Naive thymus-derived CD4-positive, alpha-beta T cell (primary cell): ENCODE results near the gene SUCLG1. TPM values are rescaled to one million over a fixed set of nuclear protein-coding genes. Genes with fewer than 3 reads are reported as not detected.

Source experiments
- ATAC-seq: fragments of 150-1000 bp; cut with Tn5 transposase; 2 replicates; pipeline ENCODE4 v1.10.0; 2021; ENCODE audit warnings: mild to moderate bottlenecking, moderate library complexity
- CTCF ChIA-PET: fragments of 350-600 bp; sonication (Branson Sonifier 250); formaldehyde crosslinking; loops from one replicate; lab custom pipeline; 2021; ENCODE audit warnings: antibody characterized with exemption; lab: Charles Lee
- POLR2A ChIA-PET: fragments of 350-600 bp; sonication (Branson Sonifier 250); formaldehyde crosslinking; loops from one replicate; lab custom pipeline; 2021; ENCODE audit warnings: antibody characterized with exemption, inconsistent platforms; lab: Charles Lee
- DNase-seq, 9 donors: peaks; one replicate each; pipeline versions ENCODE4 v3.0.0 to v3.0.0-alpha.2; 2020 to 2022; ENCODE audit warnings: mixed read lengths in 1 of 9
- H3K27ac ChIP-seq: one replicate; pipeline ENCODE4 v1.7.0; 2013; ENCODE audit warnings: mild to moderate bottlenecking, low read depth, low read length, moderate library complexity
- H3K27me3 ChIP-seq, 2 donors: one replicate each; pipeline ENCODE4 v1.7.0; 2013; ENCODE audit warnings: low read length in 2 of 2, mild to moderate bottlenecking in 2 of 2, moderate library complexity in 2 of 2; ENCODE audit not compliant: control insufficient read depth in 2 of 2, insufficient read depth in 2 of 2
- H3K36me3 ChIP-seq, 3 experiments: 1 replicate in 2 of 3; 2 replicates in 1 of 3; pipeline ENCODE4 v1.7.0; 2013; ENCODE audit warnings: low read length in 3 of 3, mild to moderate bottlenecking in 3 of 3, moderate library complexity in 1 of 3; ENCODE audit not compliant: insufficient read depth in 3 of 3, control insufficient read depth in 2 of 3
- H3K4me1 ChIP-seq, 2 donors: one replicate each; pipeline ENCODE4 v1.7.0; 2013; ENCODE audit warnings: low read length in 2 of 2, mild to moderate bottlenecking in 2 of 2, moderate library complexity in 1 of 2; ENCODE audit not compliant: control insufficient read depth in 2 of 2, insufficient read depth in 2 of 2
- H3K4me3 ChIP-seq: 2 replicates; pipeline ENCODE4 v1.7.0; 2013; ENCODE audit warnings: mild to moderate bottlenecking, low read length
- H3K9me3 ChIP-seq, 3 experiments: 1 replicate in 2 of 3; 2 replicates in 1 of 3; pipeline ENCODE4 v1.7.0; 2013; ENCODE audit warnings: low read length in 3 of 3; ENCODE audit not compliant: control insufficient read depth in 2 of 3
- H3K27ac Mint-ChIP-seq, 9 donors: one replicate each; pipeline ENCODE4 v1.8.0; 2020 to 2022; ENCODE audit warnings: mixed read lengths in 9 of 9, mild to moderate bottlenecking in 8 of 9, moderate library complexity in 5 of 9, inconsistent platforms in 2 of 9
- H3K27me3 Mint-ChIP-seq, 5 donors: one replicate each; pipeline ENCODE4 v1.8.0; 2021 to 2022; ENCODE audit warnings: mixed read lengths in 5 of 5, mild to moderate bottlenecking in 1 of 5
- H3K36me3 Mint-ChIP-seq, 5 donors: one replicate each; pipeline ENCODE4 v1.8.0; 2020 to 2022; ENCODE audit warnings: mixed read lengths in 5 of 5, mild to moderate bottlenecking in 3 of 5, inconsistent platforms in 1 of 5
- H3K4me1 Mint-ChIP-seq, 7 donors: one replicate each; pipeline ENCODE4 v1.8.0; 2020 to 2022; ENCODE audit warnings: mixed read lengths in 7 of 7, mild to moderate bottlenecking in 3 of 7, inconsistent platforms in 1 of 7
- H3K4me3 Mint-ChIP-seq, 10 donors: one replicate each; pipeline ENCODE4 v1.8.0; 2020 to 2022; ENCODE audit warnings: mild to moderate bottlenecking in 10 of 10, mixed read lengths in 10 of 10, moderate library complexity in 6 of 10, inconsistent platforms in 2 of 10
- H3K9me3 Mint-ChIP-seq, 11 donors: one replicate each; pipeline ENCODE4 v1.8.0; 2020 to 2022; ENCODE audit warnings: mixed read lengths in 11 of 11, mild to moderate bottlenecking in 4 of 11, inconsistent platforms in 1 of 11, moderate library complexity in 1 of 11
- intact Hi-C, 2 donors: fragments of 100-400 bp; cut with micrococcal nuclease; formaldehyde crosslinking; loops; one replicate each; pipeline ENCODE4 v1.15.1; 2023
- polyA plus RNA-seq, 2 donors: library from polyadenylated mRNA; unstranded; fragments of 300-500 nt; fragmentation: Illumina TruSeq; gene quantifications; one replicate each; pipeline ENCODE4 v1.2.3, GENCODE V29; 2021
- total RNA-seq, 6 experiments: library from RNA in 5 of 6; stranded (reverse) in 5 of 6; gene quantifications; 1 replicate in 5 of 6; 2 replicates in 1 of 6; pipeline ENCODE4 v1.2.3 and lab custom pipeline; 2021 to 2026

Gene SUCLG1
- total and polyA plus RNA-seq, 7 experiments from 2014 or later = 45.1 to 85.9 (median 50.7) TPM

DNA sequence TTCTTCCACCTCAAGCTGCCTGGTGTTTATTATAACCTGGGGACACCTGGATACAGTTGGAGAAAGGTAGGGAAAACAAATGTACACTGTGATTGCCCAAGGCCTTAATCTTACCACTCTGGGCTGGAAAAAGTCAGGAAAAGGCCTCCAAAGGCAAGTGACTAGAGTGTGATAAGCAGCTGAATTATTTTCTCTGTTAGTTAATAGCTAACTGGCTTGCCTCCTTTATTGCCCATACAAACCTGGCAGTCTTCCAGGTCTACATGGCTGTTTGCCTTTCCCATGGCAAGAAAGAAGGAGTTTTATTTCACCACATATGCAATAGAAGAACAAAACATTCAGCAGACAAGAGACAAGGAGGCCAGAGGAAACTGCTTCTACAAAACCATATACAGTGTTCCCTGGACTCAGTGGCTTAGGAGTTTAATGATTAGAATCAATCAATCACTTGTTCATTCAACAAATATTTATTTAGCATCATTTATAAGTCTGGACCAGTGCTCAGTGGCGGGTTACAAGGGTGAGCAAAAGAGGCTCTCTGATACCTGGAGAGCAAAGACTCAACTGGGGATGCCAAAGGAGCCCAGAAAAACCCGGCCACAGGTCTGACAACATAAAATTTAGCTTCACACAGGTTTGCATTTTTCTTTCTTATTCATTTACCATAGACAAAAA lies 27.5 kb upstream of the SUCLG1 start:
- CTCF ChIA-PET = interaction anchor here (1.0 kb wide), 1 partner anchor 440 kb away, joined by 3 read pairs; no protein-coding TSS in a partner anchor
- no peak overlapping the region for H3K4me3 Mint-ChIP-seq
- POLR2A ChIA-PET = interaction anchor here (1.3 kb wide), 1 partner anchor 439 kb away, joined by 3 read pairs; no protein-coding TSS in a partner anchor

DNA sequence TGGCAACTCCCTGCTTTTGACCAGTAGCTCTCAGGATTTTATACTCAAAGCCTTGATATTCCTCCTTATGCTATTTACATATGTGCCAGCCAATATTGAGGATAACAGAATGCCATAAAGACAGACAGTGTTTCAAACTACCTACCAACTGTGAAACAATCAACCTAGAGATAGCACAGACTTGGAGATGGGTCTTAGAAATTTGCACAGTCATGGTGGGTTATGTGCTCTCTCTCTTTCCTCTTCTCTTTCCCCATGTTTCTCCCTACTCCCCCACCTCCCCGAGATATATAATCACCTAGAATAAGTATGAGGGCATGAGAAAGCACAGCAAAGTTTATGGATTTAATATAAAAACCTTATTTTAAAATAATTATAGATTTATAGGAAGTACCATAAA lies 24.2 kb upstream of the SUCLG1 start:
- peaks cover 0 to 1% (median 0%) of the 10 kb centered on the region in 11 donors for H3K9me3 Mint-ChIP-seq
- peaks cover 8 to 23% (median 19%) of the 10 kb centered on the region in 7 donors for H3K4me1 Mint-ChIP-seq
- no peak for ATAC-seq
- Histone ChIP-seq H3K9me3 (no peaks in the 10 kb centered on the region), H3K27me3 (no peaks in the 10 kb centered on the region), H3K36me3 (no peaks in the 10 kb centered on the region), H3K4me3 (no peak overlapping the region), H3K27ac (no peak overlapping the region), H3K4me1 (peaks cover 0 to 18% of the 10 kb centered on the region in 2 donors)
- ChIA-PET POLR2A (interaction anchor here (1.0 kb wide), 1 partner anchor 399 kb away, joined by 3 read pairs; no protein-coding TSS in a partner anchor), CTCF (interaction anchor here (0.6 to 0.7 kb wide), 2 partner anchors 440 to 445 kb away, joined by 3 to 4 read pairs; no protein-coding TSS in a partner anchor)
- H3K27me3 Mint-ChIP-seq = peaks cover 0 to 4% (median 0%) of the 10 kb centered on the region in 5 donors
- DNase-seq = no peak
- H3K36me3 Mint-ChIP-seq = no peaks in the 10 kb centered on the region
- no peak overlapping the region for H3K4me3 Mint-ChIP-seq
- H3K27ac Mint-ChIP-seq = peak overlapping the region in 1 of 9 donors; percentile 89
- intact Hi-C loops = no loop called here

More for the DNA sequence above, 27.5 kb upstream of the SUCLG1 start:
- intact Hi-C loops = no loop called here
- no peak for ATAC-seq
- peaks cover 4 to 16% (median 11%) of the 10 kb centered on the region in 7 donors for H3K4me1 Mint-ChIP-seq
- peaks cover 0 to 4% (median 0%) of the 10 kb centered on the region in 5 donors for H3K27me3 Mint-ChIP-seq
- no peaks in the 10 kb centered on the region for H3K36me3 Mint-ChIP-seq
- H3K4me1 ChIP-seq = peaks cover 0 to 11% of the 10 kb centered on the region in 2 donors
- no peak overlapping the region for H3K27ac ChIP-seq
- no peak overlapping the region for H3K4me3 ChIP-seq
- no peaks in the 10 kb centered on the region for H3K9me3 ChIP-seq
- no peak for DNase-seq
- H3K9me3 Mint-ChIP-seq = peaks cover 0 to 2% (median 0%) of the 10 kb centered on the region in 11 donors
- no peaks in the 10 kb centered on the region for H3K36me3 ChIP-seq
- H3K27me3 ChIP-seq = no peaks in the 10 kb centered on the region
- no peak overlapping the region for H3K27ac Mint-ChIP-seq

- Mint-ChIP-seq H3K27ac (peak overlapping the region in 8 of 9 donors; percentile 46 to 90 (median 83)), H3K4me3 (peak overlapping the region in 2 of 10 donors; percentile 52 to 60), H3K36me3 (peaks cover 0 to 5% (median 4%) of the 10 kb centered on the region in 5 donors), H3K27me3 (peaks cover 0 to 4% (median 0%) of the 10 kb centered on the region in 5 donors), H3K4me1 (peaks cover 8 to 23% (median 19%) of the 10 kb centered on the region in 7 donors), H3K9me3 (peaks cover 0 to 5% (median 0%) of the 10 kb centered on the region in 11 donors)
- Histone ChIP-seq H3K4me1 (peaks cover 0 to 18% of the 10 kb centered on the region in 2 donors), H3K36me3 (no peaks in the 10 kb centered on the region), H3K4me3 (no peak overlapping the region), H3K27ac (peak overlapping the region; percentile 47), H3K9me3 (no peaks in the 10 kb centered on the region), H3K27me3 (no peaks in the 10 kb centered on the region)
- intact Hi-C loops = no loop called here
- DNase-seq (no peak), ATAC-seq (no peak)
- POLR2A ChIA-PET = interaction anchor here (0.8 to 1.8 kb wide), 2 partner anchors 21 to 538 kb away, joined by 3 to 5 read pairs; no protein-coding TSS in a partner anchor
- CTCF ChIA-PET = interaction anchor here (0.6 to 1.1 kb wide), 4 partner anchors 9 to 446 kb away, joined by 3 to 6 read pairs (median 4); no protein-coding TSS in a partner anchor
Observed at GRCh38 chr2:84482603-84483002, 23.5 kb upstream of the SUCLG1 start.

DNA sequence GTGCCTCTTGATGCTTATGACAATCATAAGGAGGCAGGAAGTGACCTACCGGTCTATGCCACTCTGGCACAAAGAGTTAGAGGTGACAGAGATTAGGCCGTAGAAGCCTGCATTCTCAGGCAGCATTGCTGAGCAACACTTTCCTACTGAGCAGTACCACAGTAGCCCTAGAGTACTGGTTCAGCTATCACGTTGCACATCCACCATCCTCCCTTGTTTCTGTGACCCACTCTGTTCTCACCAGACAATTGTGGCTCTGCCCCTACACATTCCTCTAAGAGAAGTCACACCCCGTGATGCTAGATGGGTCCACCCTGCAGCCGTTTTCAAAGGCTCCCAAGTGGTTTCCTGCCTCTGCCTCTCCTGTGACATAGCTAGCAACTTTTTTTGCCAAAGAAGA lies 22.6 kb upstream of the SUCLG1 start:
- H3K27ac ChIP-seq = peak overlapping the region; percentile 47
- peaks cover 0 to 2% (median 0%) of the 10 kb centered on the region in 3 experiments for H3K9me3 ChIP-seq
- peaks cover 0 to 18% of the 10 kb centered on the region in 2 donors for H3K4me1 ChIP-seq
- Mint-ChIP-seq H3K27me3 (peaks cover 0 to 5% (median 0%) of the 10 kb centered on the region in 5 donors), H3K4me1 (peaks cover 8 to 23% (median 19%) of the 10 kb centered on the region in 7 donors), H3K36me3 (peaks cover 0 to 14% (median 11%) of the 10 kb centered on the region in 5 donors), H3K9me3 (peaks cover 2 to 13% (median 5%) of the 10 kb centered on the region in 11 donors), H3K27ac (peak overlapping the region; percentile 64 to 90 (median 86)), H3K4me3 (peak overlapping the region in 7 of 10 donors; percentile 52 to 65 (median 60))
- peak in 7 of 9 donors; percentile 11 to 39 (median 34) for DNase-seq
- no peaks in the 10 kb centered on the region for H3K27me3 ChIP-seq
- intact Hi-C loops = no loop called here
- no peak overlapping the region for H3K4me3 ChIP-seq
- CTCF ChIA-PET = interaction anchor here (0.7 to 1.1 kb wide), 2 partner anchors 24 to 444 kb away, joined by 4 to 6 read pairs; no protein-coding TSS in a partner anchor
- POLR2A ChIA-PET = interaction anchor here (0.5 to 1.8 kb wide), 3 partner anchors 20 to 539 kb away, joined by 3 to 5 read pairs (median 3); no protein-coding TSS in a partner anchor
- no peaks in the 10 kb centered on the region for H3K36me3 ChIP-seq
- ATAC-seq = peak; percentile 64

GRCh38 chr2:84478867-84479266 lies 19.8 kb upstream of the SUCLG1 start:
- H3K27ac ChIP-seq = no peak overlapping the region
- CTCF ChIA-PET = no interaction called here
- ATAC-seq = no peak
- H3K9me3 ChIP-seq = peaks cover 0 to 5% (median 0%) of the 10 kb centered on the region in 3 experiments
- peaks cover 0 to 18% of the 10 kb centered on the region in 2 donors for H3K4me1 ChIP-seq
- Mint-ChIP-seq H3K4me1 (peaks cover 8 to 23% (median 19%) of the 10 kb centered on the region in 7 donors), H3K9me3 (peaks cover 3 to 20% (median 8%) of the 10 kb centered on the region in 11 donors), H3K27ac (no peak overlapping the region), H3K4me3 (no peak overlapping the region), H3K27me3 (peaks cover 0 to 14% (median 5%) of the 10 kb centered on the region in 5 donors), H3K36me3 (peaks cover 0 to 23% (median 15%) of the 10 kb centered on the region in 5 donors)
- H3K36me3 ChIP-seq = no peaks in the 10 kb centered on the region
- DNase-seq = no peak
- POLR2A ChIA-PET = interaction anchor here (1.0 kb wide), 1 partner anchor 448 kb away, joined by 4 read pairs; no protein-coding TSS in a partner anchor
- H3K4me3 ChIP-seq = no peak overlapping the region
- intact Hi-C loops = no loop called here
- no peaks in the 10 kb centered on the region for H3K27me3 ChIP-seq

DNA sequence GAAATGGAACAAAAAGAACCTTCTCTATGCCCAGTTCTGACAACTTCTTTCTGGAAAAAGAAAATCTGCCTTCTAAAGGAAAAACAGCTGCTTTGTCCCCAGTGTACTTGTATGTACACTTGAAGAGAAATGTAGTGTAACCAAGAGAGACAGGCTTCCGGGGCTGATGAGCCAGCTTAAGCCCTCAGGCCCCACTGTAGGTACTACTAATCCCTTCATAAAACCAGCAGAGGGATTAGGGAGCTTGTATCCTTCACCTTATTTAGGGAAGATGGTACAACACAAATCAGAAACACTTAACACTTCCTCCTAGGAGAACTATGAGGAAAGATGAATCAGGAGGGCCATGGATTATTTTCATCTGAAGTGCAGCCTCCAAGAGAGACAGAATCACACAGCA lies 18.8 kb upstream of the SUCLG1 start:
- Histone ChIP-seq H3K27me3 (no peaks in the 10 kb centered on the region), H3K9me3 (peaks cover 0 to 5% (median 0%) of the 10 kb centered on the region in 3 experiments), H3K27ac (no peak overlapping the region), H3K4me1 (peaks cover 0 to 18% of the 10 kb centered on the region in 2 donors), H3K4me3 (no peak overlapping the region), H3K36me3 (no peaks in the 10 kb centered on the region)
- Mint-ChIP-seq H3K4me3 (no peak overlapping the region), H3K27ac (no peak overlapping the region), H3K27me3 (peaks cover 0 to 14% (median 5%) of the 10 kb centered on the region in 5 donors), H3K4me1 (peaks cover 8 to 20% (median 19%) of the 10 kb centered on the region in 7 donors), H3K9me3 (peaks cover 3 to 20% (median 8%) of the 10 kb centered on the region in 11 donors), H3K36me3 (peaks cover 0 to 23% (median 15%) of the 10 kb centered on the region in 5 donors)
- no peak for DNase-seq
- ChIA-PET CTCF (no interaction called here), POLR2A (interaction anchor here (1.0 kb wide), 1 partner anchor 449 kb away, joined by 4 read pairs; no protein-coding TSS in a partner anchor)
- ATAC-seq = no peak
- intact Hi-C loops = no loop called here
